GM21717 (cell line): Measurements from ENCODE around the gene PRDM1.
A peak's percentile ranks its signal among the peaks of the same experiment; 100 is the strongest.

Experiments
- ATAC-seq: cut with Tn5 transposase; IDR thresholded peaks from one replicate; pipeline ENCODE4 v1.9.1; 2021; ENCODE audit warnings: mild to moderate bottlenecking, moderate library complexity; ENCODE audit not compliant: unreplicated experiment

Gene PRDM1

DNA sequence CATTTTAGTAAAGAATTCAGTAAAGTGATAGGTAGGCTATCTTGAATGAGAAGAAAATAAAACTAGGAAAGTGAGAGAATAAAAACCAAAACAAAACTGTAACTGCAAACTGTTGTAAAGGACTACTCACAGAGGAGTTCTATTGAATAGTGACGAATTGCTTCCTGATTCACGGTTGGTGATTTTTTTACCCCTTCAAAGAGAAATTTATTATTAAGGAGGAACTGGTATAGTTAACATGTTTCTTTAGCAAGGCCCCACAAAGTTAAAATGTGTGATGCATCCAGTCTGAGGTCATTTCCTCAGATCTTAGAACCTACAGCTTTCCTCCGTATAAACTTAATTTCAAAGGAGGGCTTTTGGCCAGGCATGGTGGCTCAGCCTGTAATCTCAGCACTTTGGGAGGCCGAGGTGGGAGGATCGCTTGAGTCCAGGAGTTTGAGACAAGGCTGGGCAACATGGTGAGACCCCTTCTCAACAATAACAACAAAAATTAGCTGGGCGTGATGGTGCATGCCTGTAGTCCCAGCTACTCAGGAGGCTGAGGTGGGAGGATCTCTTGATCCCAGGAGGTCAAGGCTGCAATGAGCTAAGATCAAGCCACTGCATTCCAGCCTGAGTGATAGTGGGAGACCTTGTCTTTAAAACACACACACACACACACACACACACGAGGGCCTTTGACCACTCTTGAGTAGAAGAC is 8.3 kb downstream of the PRDM1 start:
- ATAC-seq: no peak

DNA sequence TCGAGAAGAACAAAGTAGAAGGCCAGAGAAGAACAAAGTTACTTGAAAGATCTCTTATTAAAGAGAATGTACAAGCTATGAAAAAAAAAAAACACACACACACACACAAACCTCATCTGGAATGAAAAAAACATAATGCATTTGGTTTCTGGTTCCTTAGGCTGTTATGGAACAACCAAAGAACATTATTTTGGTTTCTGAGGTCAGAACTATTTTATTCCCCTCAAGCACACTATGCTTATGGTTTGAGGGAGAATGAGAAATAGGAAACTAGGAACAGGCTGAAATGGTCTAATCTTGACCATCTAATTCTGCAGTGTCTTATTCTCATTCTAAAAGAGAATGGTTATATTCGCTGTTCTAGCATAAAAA is 8.8 kb downstream of the PRDM1 start:
- ATAC-seq: no peak

DNA sequence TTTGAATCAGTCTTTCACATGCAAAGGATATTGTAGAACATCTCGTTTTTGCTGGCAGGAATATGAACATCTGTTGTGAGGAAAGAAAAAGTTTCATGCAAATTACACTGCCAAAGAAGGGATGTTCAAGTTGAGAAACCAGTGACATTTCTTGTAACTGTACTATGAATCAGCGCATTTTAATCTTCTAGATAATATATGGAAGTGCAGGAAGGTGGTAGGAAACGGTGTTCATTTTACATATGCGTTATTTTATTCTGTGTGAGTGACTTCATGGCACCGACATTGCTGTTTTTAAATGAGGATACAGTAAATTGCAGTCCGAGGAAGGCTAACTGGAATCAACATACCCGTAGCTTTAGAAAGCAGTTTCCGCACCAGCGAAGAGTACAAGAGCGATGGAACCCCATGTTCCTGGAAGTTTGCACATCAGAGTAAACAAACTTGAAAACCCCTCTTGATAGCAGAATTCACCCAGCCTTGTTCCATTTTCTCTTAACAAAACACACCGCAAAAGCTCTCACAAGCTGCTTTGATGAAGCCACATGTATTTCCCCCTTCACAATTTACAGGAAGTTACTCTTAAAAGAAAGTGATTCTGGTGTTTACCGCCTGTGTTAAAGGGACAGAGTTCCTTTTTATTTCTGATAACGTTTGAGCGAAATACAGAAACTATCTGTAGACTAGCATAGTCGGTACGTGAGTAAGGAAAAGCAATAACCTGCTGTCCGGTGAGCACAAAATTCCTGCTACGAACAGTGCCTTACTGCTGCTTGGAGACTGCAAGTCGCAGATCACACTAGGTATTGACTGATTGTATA is 11.5 kb downstream of the PRDM1 start:
- ATAC-seq: peak; percentile 57

DNA sequence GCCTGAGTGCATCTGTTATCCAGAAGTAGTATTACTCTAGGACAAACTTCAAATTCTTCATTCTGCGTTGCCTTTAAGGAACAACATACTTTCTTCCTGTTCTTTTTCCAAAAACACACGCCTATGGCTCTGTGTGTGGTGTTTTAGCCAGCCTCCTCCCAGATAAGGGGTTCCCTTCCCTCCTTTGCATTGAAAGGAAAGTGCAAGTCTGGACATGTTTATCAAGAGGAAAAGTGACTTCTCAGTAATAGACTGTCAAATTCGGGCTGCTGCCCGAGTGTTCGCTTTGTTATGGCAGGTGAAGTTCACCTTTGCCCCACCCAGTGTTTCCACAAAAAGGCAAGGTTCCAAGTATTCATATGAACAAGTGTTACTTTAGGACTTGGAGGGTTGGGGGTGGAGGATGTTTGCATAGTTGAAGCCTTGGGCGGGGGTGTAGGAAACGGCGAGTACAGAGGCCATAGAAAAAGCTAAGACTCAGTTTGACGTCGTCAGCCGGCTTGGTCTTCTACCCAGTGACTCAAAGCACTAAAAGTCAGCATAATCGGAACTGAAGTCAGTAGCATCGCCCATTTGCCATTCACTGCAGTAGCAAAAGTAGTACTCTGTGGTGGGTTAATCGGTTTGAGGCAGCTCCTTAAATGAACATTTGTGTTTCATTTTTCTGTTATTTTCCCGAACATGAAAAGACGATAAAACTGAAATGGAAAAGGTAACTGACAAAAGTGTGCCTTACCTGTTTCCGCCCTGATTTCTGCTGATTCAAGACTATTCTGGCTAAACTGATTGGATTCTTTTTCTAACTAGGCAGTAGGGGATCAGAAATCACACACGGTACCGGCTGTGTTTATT is 12.5 kb downstream of the PRDM1 start:
- no peak for ATAC-seq

DNA sequence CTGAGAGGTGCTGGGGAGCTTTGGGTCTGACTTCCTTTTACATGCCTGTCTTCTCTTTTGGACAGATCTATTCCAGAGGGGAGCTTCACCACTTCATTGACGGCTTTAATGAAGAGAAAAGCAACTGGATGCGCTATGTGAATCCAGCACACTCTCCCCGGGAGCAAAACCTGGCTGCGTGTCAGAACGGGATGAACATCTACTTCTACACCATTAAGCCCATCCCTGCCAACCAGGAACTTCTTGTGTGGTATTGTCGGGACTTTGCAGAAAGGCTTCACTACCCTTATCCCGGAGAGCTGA is 13.1 kb downstream of the PRDM1 start:
- no peak for ATAC-seq

DNA sequence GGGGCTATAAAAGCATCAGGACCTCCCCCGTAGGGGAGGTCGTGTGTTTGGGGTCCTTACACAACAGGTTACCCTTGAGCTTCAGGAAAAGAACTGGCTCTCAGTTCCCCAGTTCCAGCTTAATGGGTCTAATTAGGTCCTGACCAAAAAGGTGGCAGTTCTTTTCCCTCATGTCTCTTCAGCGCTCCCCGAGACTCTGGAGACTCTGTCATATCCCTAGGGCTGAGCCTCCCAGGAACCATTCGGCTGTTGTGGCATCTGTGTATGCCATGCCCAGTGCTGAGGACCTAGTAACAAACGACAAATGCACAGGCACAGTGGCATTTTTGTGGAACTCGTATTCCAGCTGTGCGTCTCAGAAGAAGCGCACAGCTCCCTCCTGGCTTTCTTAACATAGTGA is 14.6 kb downstream of the PRDM1 start:
- no peak for ATAC-seq

DNA sequence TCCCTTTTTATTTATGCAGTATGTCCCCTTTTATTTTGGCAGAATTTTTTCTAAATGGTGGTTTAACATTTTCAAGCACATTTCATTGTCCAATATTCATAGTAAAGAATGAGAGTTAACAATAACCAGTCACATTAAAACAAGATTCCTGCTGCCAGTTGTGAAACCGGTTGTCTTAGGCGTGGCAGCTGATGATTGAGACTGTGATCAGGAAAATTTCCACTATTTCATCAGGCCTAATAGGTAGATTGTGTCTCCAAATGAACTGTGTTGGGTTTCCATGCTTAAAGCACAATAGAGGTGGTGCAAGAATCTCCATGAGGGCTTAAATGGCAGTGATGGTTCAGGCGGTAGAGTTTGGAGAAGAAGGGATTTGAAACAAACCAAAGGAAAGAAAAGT is 15.3 kb downstream of the PRDM1 start:
- no peak for ATAC-seq

DNA sequence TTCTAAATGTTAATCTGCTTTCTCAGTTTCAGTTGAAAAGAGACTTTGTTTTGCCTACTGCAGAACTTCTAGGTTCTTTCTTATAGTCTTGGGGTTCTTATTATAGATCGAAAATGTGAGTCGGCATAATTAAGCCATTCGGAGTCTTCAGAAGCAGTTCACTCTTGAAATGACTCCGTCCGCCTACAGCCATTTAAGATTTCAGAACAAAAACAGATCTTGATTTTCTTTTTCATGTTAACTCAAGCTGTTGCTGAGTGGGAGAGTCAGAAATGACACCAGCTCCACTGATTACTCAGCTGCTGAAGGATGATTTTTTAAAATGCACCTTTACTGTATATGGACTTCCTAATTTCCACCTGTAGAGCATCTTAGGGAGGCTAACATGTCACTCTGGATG is 15.9 kb downstream of the PRDM1 start:
- ATAC-seq: peak; percentile 63

DNA sequence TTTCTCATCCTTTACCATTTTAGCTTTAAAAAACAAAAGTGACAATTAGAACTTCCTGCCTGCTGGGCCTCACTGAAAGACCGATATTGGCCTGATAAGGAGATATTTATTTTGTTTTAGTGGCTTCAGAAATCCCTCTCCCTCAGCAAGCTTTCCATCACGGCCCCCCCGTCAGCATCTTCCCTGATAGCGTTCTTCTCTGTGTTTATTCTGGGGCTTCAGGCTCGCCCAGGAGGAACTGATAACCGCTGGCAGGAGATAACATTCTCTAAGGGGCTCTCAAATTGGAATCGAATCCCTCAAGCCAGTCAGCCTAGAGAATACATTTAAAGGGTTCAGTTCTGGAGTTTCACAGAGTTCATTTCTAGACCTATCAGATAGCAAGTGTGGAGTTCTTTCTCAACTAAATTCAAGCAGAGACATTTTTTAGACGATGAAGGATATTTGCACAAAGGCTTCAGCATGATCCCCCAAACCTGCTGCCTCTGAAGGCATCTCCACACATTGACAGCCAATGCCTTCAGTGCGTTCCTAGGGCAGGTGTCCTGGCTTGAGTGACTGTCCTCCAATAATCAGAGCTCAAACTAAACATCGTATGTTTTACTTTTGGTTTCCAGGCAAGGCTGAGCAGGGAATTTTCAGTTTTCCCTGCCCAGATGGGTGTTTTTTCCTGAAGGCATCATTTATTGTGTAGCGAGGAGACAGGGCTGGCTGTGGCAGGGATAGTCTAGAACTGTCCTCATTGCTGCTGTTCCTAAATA is 17.0 kb downstream of the PRDM1 start:
- no peak for ATAC-seq

DNA sequence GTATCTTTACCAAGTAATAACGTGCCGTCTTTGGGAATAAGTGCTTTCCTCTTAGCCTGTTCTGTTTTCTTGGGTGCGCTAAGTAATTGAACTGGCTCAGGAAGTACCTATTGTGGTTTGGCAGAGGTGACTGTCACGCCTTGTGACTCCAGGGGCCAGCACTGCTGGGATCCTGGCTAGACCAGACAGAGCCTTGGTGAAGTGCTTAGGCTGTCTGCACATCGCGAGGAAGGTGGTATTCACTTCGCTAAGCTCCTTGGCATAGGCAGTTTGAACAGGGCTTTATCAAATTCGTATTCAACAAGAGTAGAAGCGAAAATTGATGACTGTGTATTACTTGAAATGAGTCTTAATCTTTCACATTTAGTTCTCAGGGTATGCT is 17.6 kb downstream of the PRDM1 start:
- ATAC-seq: peak; percentile 50

DNA sequence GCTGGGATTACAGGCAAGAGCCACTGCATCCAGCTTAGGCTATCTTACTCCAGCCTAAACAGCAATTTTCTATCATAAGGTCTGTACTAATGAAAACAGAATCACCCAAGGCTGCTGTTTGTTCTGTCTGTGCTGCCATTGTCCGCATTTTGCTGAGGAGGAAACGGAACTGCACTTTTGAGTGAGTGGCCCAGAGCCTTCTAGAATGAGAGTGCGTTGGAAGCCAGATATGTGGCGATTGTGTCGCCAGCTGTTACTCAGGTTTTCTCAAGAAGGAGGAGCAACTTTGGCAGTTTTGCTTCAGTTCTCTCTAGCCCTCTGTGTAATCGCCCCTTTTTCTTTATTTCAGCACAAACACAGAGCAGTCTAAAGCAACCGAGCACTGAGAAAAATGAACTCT is 18.3 kb downstream of the PRDM1 start:
- no peak for ATAC-seq

DNA sequence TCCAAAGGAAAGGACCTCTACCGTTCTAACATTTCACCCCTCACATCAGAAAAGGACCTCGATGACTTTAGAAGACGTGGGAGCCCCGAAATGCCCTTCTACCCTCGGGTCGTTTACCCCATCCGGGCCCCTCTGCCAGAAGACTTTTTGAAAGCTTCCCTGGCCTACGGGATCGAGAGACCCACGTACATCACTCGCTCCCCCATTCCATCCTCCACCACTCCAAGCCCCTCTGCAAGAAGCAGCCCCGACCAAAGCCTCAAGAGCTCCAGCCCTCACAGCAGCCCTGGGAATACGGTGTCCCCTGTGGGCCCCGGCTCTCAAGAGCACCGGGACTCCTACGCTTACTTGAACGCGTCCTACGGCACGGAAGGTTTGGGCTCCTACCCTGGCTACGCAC is 18.8 kb downstream of the PRDM1 start:
- ATAC-seq: no peak

DNA sequence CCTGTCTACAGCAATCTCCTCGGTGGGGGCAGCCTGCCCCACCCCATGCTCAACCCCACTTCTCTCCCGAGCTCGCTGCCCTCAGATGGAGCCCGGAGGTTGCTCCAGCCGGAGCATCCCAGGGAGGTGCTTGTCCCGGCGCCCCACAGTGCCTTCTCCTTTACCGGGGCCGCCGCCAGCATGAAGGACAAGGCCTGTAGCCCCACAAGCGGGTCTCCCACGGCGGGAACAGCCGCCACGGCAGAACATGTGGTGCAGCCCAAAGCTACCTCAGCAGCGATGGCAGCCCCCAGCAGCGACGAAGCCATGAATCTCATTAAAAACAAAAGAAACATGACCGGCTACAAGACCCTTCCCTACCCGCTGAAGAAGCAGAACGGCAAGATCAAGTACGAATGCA is 19.4 kb downstream of the PRDM1 start:
- no peak for ATAC-seq

DNA sequence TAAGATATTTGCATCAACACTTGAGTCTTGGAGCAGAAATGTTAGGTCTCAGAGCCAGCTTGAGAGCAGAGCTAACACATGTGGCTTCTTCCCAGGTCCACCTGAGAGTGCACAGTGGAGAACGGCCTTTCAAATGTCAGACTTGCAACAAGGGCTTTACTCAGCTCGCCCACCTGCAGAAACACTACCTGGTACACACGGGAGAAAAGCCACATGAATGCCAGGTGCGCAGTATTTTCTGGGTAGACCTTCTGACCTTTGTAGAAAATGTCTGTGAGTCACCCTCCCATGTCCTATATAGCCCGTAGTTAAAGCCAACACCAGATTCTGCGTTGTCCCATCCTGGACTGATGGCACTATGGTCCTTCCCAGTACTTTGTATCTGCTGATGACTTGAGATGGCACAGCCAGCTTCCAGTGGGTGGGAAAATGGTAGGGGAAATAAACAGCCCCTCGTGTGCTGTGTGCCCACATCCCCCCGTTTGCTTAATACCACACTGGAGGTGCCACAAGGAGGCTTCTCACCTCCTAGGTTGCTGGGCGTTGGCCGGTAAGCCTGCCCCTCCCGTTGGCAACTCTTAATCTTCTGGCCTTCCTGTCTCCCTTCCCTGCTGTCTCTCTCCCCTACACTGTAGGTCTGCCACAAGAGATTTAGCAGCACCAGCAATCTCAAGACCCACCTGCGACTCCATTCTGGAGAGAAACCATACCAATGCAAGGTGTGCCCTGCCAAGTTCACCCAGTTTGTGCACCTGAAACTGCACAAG is 20.3 kb downstream of the PRDM1 start:
- no peak for ATAC-seq

DNA sequence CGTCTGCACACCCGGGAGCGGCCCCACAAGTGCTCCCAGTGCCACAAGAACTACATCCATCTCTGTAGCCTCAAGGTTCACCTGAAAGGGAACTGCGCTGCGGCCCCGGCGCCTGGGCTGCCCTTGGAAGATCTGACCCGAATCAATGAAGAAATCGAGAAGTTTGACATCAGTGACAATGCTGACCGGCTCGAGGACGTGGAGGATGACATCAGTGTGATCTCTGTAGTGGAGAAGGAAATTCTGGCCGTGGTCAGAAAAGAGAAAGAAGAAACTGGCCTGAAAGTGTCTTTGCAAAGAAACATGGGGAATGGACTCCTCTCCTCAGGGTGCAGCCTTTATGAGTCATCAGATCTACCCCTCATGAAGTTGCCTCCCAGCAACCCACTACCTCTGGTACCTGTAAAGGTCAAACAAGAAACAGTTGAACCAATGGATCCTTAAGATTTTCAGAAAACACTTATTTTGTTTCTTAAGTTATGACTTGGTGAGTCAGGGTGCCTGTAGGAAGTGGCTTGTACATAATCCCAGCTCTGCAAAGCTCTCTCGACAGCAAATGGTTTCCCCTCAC is 21.0 kb downstream of the PRDM1 start:
- ATAC-seq: no peak

DNA sequence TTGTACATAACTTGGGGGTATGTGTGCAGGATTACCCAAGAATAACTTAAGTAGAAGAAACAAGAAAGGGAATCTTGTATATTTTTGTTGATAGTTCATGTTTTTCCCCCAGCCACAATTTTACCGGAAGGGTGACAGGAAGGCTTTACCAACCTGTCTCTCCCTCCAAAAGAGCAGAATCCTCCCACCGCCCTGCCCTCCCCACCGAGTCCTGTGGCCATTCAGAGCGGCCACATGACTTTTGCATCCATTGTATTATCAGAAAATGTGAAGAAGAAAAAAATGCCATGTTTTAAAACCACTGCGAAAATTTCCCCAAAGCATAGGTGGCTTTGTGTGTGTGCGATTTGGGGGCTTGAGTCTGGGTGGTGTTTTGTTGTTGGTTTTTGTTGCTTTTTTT is 22.0 kb downstream of the PRDM1 start:
- no peak for ATAC-seq

DNA sequence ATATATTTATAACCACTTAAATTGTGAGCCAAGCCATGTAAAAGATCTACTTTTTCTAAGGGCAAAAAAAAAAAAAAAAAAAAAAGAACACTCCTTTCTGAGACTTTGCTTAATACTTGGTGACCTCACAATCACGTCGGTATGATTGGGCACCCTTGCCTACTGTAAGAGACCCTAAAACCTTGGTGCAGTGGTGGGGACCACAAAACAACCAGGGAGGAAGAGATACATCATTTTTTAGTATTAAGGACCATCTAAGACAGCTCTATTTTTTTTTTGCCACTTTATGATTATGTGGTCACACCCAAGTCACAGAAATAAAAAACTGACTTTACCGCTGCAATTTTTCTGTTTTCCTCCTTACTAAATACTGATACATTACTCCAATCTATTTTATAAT is 22.9 kb downstream of the PRDM1 start:
- ATAC-seq: no peak

DNA sequence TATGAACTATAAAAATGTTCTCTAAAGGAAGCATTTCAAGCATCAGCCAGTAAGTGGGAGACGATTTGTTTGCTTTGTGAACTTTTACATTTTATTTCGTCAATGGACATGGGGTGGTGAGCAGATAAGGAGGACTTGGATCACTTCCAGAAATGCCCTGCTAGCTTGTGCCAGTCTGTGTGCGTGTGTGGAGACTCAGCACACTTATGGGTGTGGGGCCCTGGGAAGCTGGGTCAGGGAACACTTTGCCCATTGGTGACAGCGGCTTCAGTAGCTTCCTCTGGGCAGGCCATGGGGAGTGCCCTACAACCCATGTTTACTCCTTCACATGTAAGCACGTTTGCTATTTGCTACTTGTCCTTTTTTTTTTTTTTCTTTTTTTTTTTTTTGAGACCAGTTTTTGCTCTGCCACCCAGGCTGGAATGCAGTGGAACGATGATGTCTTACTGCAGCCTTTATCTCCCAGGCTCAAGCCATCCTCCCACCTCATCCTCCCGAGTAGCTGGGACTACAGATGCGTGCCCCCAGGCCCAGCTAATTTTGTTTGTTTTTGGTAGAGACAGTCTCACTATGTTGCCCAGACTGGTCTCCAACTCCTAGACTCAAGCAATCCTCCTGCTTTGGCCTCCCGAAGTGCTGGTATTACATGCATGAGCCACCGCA is 24.2 kb downstream of the PRDM1 start:
- ATAC-seq: no peak

DNA sequence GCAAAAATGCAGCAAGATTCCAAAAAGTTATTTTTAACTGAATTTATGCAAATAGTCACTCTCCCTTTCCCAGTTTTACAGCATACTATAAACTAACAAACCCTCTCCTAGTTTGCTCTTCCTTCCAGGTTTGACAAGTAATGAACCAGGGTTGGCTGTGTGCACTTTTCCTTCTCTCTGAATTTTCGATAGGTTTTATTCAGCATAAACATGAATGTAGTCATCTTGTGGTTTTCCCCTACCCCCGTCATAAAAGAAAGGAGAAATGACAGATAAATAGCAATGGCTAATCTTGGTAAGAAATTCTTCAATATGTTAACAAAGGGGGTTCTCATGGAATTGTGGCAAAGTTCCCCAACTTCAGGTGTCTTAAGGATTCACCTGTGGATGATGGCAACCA is 26.3 kb downstream of the PRDM1 start:
- ATAC-seq: no peak
